ENCODE results near the gene RPS6KA5. TPM values are rescaled to one million over a fixed set of nuclear protein-coding genes. Genes with fewer than 3 reads are reported as not detected.

RPS6KA5 gene
- total RNA-seq, 1 experiment from 2014 or later: 24.2 TPM

- POLR2A ChIA-PET: no interaction called here
- CTCF ChIA-PET: no interaction called here
- no peak overlapping the region for H2AFZ ChIP-seq (ENCODE audit: low read depth, low read length, poor library complexity, severe bottlenecking)
- RAD21 ChIA-PET (ENCODE audit: low non-redundant PET in 1 of 2, low total read pairs in 2 of 2, uncharacterized antibody in 2 of 2, unreplicated experiment in 2 of 2): no interaction called here
- peaks cover 13 to 14% of the 10 kb centered on the region in 2 experiments for H3K9me3 ChIP-seq (ENCODE audit: control insufficient read depth in 1 of 2, insufficient read depth in 1 of 2, low read depth in 1 of 2, low read length in 2 of 2)
- no peak overlapping the region for H3K4me3 ChIP-seq (replicated peaks in 1 of 2; ENCODE audit: low read depth in 1 of 2, low read length in 2 of 2)
- H3K27ac ChIP-seq (ENCODE audit: low read depth, low read length): no peak overlapping the region
- no peaks in the 10 kb centered on the region for H3K9me2 ChIP-seq (ENCODE audit: insufficient read depth)
- H4K20me1 ChIP-seq (ENCODE audit: insufficient read depth): no peaks in the 10 kb centered on the region
- peaks cover 0 to 9% of the 10 kb centered on the region in 2 experiments; a peak in 1 of 4 replicates for H3K36me3 ChIP-seq (ENCODE audit: control insufficient read depth in 1 of 2, insufficient read depth in 2 of 2, low read length in 2 of 2)
- TF ChIP-seq MAX (IDR thresholded peaks at IDR 0.05) (no peak), ELF1 (IDR thresholded peaks at IDR 0.05; ENCODE audit: borderline replicate concordance, low read depth) (no peak), JUND (IDR thresholded peaks at IDR 0.05) (no peak), FOSL1 (IDR thresholded peaks at IDR 0.05; ENCODE audit: low read depth) (no peak), ZBTB33 (IDR thresholded peaks at IDR 0.05; ENCODE audit: extremely low read depth, insufficient replicate concordance, low read length) (no peak), SIN3A (IDR thresholded peaks at IDR 0.05; ENCODE audit: low read depth) (no peak), ATF3 (IDR thresholded peaks at IDR 0.05) (no peak), RAD21 (IDR thresholded peaks at IDR 0.05; ENCODE audit: low read depth) (no peak), EZH2phosphoT487 (IDR thresholded peaks at IDR 0.05; ENCODE audit: borderline replicate concordance) (no peak), POLR2AphosphoS5 (IDR thresholded peaks at IDR 0.05; ENCODE audit: low read depth, low read length) (no peak), ZNF274 (IDR thresholded peaks at IDR 0.05; ENCODE audit: low read depth, low read length) (no peak), SP1 (IDR thresholded peaks at IDR 0.05; ENCODE audit: low read depth) (no peak), CTCF (IDR thresholded peaks at IDR 0.05 in 2 of 3, conservative IDR thresholded peaks at IDR 0.05 in 1 of 3; ENCODE audit: borderline replicate concordance in 1 of 3, insufficient read depth in 1 of 3, low read depth in 2 of 3, low read length in 2 of 3) (no peak), SRF (IDR thresholded peaks at IDR 0.05; ENCODE audit: low read depth) (no peak)
- TF ChIP-seq, protein P1, sequence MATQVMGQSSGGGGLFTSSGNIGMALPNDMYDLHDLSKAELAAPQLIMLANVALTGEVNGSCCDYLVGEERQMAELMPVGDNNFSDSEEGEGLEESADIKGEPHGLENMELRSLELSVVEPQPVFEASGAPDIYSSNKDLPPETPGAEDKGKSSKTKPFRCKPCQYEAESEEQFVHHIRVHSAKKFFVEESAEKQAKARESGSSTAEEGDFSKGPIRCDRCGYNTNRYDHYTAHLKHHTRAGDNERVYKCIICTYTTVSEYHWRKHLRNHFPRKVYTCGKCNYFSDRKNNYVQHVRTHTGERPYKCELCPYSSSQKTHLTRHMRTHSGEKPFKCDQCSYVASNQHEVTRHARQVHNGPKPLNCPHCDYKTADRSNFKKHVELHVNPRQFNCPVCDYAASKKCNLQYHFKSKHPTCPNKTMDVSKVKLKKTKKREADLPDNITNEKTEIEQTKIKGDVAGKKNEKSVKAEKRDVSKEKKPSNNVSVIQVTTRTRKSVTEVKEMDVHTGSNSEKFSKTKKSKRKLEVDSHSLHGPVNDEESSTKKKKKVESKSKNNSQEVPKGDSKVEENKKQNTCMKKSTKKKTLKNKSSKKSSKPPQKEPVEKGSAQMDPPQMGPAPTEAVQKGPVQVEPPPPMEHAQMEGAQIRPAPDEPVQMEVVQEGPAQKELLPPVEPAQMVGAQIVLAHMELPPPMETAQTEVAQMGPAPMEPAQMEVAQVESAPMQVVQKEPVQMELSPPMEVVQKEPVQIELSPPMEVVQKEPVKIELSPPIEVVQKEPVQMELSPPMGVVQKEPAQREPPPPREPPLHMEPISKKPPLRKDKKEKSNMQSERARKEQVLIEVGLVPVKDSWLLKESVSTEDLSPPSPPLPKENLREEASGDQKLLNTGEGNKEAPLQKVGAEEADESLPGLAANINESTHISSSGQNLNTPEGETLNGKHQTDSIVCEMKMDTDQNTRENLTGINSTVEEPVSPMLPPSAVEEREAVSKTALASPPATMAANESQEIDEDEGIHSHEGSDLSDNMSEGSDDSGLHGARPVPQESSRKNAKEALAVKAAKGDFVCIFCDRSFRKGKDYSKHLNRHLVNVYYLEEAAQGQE (IDR thresholded peaks at IDR 0.05; ENCODE audit: low read depth): no peak
- H3K9ac ChIP-seq (ENCODE audit: low read length): no peak overlapping the region
- intact Hi-C loops (cut with micrococcal nuclease): no loop called here
- no peaks in the 10 kb centered on the region for H3K79me2 ChIP-seq (ENCODE audit: insufficient read depth, low read length)
- H3K27me3 ChIP-seq (ENCODE audit: insufficient read depth, low read length): no peaks in the 10 kb centered on the region
- DNase-seq (ENCODE audit: low read depth, low spot score) (no peak), ATAC-seq (no peak)
- BruUV-seq (replicated peaks): no TSS peak
- H3K4me1 ChIP-seq (ENCODE audit: control insufficient read depth in 1 of 2, insufficient read depth in 2 of 2, low read length in 2 of 2): no peaks in the 10 kb centered on the region
- H3K4me2 ChIP-seq (ENCODE audit: low read length): no peak overlapping the region
Observed at GRCh38 chr14:90959344-90959743, 101.1 kb downstream of the RPS6KA5 start.

All from HCT116 (cell line).